Measurements from ENCODE around the gene GALM. TPM values are rescaled to one million over a fixed set of nuclear protein-coding genes. Genes with fewer than 3 reads are reported as not detected.

GALM gene
- total RNA-seq, 2 experiments from 2014 or later = 38.3 to 40.6 TPM

- ChIA-PET POLR2A (interaction anchor here (3.0 kb wide), 1 partner anchor 10 kb away, joined by 11 read pairs; no protein-coding TSS in a partner anchor), CTCF (no interaction called here)
- no peak for TF ChIP-seq CTCF (IDR thresholded peaks at IDR 0.05)
- H3K4me1 Mint-ChIP-seq (ENCODE audit: low read depth) = peaks cover 46% of the 10 kb centered on the region
- no peak overlapping the region for H3K4me3 Mint-ChIP-seq
- H3K9me3 Mint-ChIP-seq = no peaks in the 10 kb centered on the region
- H3K36me3 Mint-ChIP-seq (ENCODE audit: low read depth) = no peaks in the 10 kb centered on the region
- DNase-seq (no peak), ATAC-seq (no peak)
- intact Hi-C loops (cut with micrococcal nuclease) = no loop called here
- no peaks in the 10 kb centered on the region for H3K27me3 Mint-ChIP-seq
- H3K27ac Mint-ChIP-seq = no peak overlapping the region
Measured at GRCh38 chr2:38656866-38657480, 8.9 kb upstream of the GALM start.

- H3K27ac Mint-ChIP-seq = peak overlapping the region; percentile 25
- ChIA-PET POLR2A (interaction anchor here (0.7 to 3.0 kb wide), 2 partner anchors 8 to 56 kb away, joined by 3 to 11 read pairs; partner anchors contain the start of gene HNRNPLL), CTCF (interaction anchor here (1.0 kb wide), 2 partner anchors 55 to 77 kb away, joined by 3 read pairs; no protein-coding TSS in a partner anchor)
- H3K4me1 Mint-ChIP-seq (ENCODE audit: low read depth) = peaks cover 41% of the 10 kb centered on the region
- no peaks in the 10 kb centered on the region for H3K36me3 Mint-ChIP-seq (ENCODE audit: low read depth)
- H3K4me3 Mint-ChIP-seq = no peak overlapping the region
- TF ChIP-seq CTCF (IDR thresholded peaks at IDR 0.05) = no peak
- intact Hi-C loops (cut with micrococcal nuclease) = no loop called here
- no peak for ATAC-seq
- no peaks in the 10 kb centered on the region for H3K27me3 Mint-ChIP-seq
- H3K9me3 Mint-ChIP-seq = no peaks in the 10 kb centered on the region
- no peak for DNase-seq
Measured at GRCh38 chr2:38658613-38659012, 7.3 kb upstream of the GALM start.

- POLR2A ChIA-PET = interaction anchor here (0.7 to 3.0 kb wide), 2 partner anchors 8 to 56 kb away, joined by 3 to 11 read pairs; partner anchors contain the start of gene HNRNPLL
- intact Hi-C loops (cut with micrococcal nuclease) = no loop called here
Measured at GRCh38 chr2:38659115-38659514, 6.8 kb upstream of the GALM start.

GRCh38 chr2:38660282-38660681, 5.6 kb upstream of the GALM start:
- Mint-ChIP-seq H3K9me3 (no peaks in the 10 kb centered on the region), H3K4me1 (ENCODE audit: low read depth) (peaks cover 40% of the 10 kb centered on the region), H3K36me3 (ENCODE audit: low read depth) (no peaks in the 10 kb centered on the region), H3K27ac (no peak overlapping the region), H3K27me3 (no peaks in the 10 kb centered on the region), H3K4me3 (no peak overlapping the region)
- ATAC-seq = no peak
- ChIA-PET CTCF (no interaction called here), POLR2A (no interaction called here)
- intact Hi-C loops (cut with micrococcal nuclease) = no loop called here
- no peak for DNase-seq
- TF ChIP-seq CTCF (IDR thresholded peaks at IDR 0.05) = no peak

More at GRCh38 chr2:38659115-38659514, 6.8 kb upstream of the GALM start:
- TF ChIP-seq CTCF (IDR thresholded peaks at IDR 0.05) = no peak
- Mint-ChIP-seq H3K27ac (no peak overlapping the region), H3K36me3 (ENCODE audit: low read depth) (no peaks in the 10 kb centered on the region), H3K4me1 (ENCODE audit: low read depth) (peaks cover 41% of the 10 kb centered on the region), H3K4me3 (no peak overlapping the region), H3K27me3 (no peaks in the 10 kb centered on the region), H3K9me3 (no peaks in the 10 kb centered on the region)
- DNase-seq = no peak
- ATAC-seq = no peak
- CTCF ChIA-PET = interaction anchor here (1.0 kb wide), 2 partner anchors 55 to 77 kb away, joined by 3 read pairs; no protein-coding TSS in a partner anchor

GRCh38 chr2:38661306-38661705, 4.6 kb upstream of the GALM start:
- Mint-ChIP-seq H3K9me3 (no peaks in the 10 kb centered on the region), H3K36me3 (ENCODE audit: low read depth) (no peaks in the 10 kb centered on the region), H3K27ac (no peak overlapping the region), H3K4me3 (no peak overlapping the region), H3K27me3 (no peaks in the 10 kb centered on the region), H3K4me1 (ENCODE audit: low read depth) (peaks cover 36% of the 10 kb centered on the region)
- CTCF ChIA-PET = interaction anchor here (1.0 to 2.1 kb wide), 3 partner anchors 8 to 79 kb away, joined by 3 to 6 read pairs (median 3); no protein-coding TSS in a partner anchor
- intact Hi-C loops (cut with micrococcal nuclease) = no loop called here
- DNase-seq = no peak
- POLR2A ChIA-PET = interaction anchor here (7.6 kb wide), 1 partner anchor 57 kb away, joined by 111 read pairs; the partner anchor contains the start of gene HNRNPLL
- ATAC-seq = no peak
- no peak for TF ChIP-seq CTCF (IDR thresholded peaks at IDR 0.05)

All from activated CD8-positive, alpha-beta T cell treated with anti-CD3 and anti-CD28 coated beads for 36 hours (primary cell).